Activated naive CD4-positive, alpha-beta T cell treated with anti-CD3 and anti-CD28 coated beads for 36 hours (primary cell): Measurements from ENCODE around the gene CEP57L1. TPM values are rescaled to one million over a fixed set of nuclear protein-coding genes. Genes with fewer than 3 reads are reported as not detected.

Experiments
- CTCF ChIA-PET: fragments of 350-600 bp; sonication (Branson Sonifier 250); formaldehyde crosslinking; loops from one replicate; lab custom pipeline; 2021; ENCODE audit warnings: antibody characterized with exemption; lab: Charles Lee
- DNase-seq: peaks from one replicate; pipeline ENCODE4 v3.0.0-alpha.2; 2020
- H3K27ac Mint-ChIP-seq: one replicate; pipeline ENCODE4 v1.8.0; 2021; ENCODE audit warnings: mild to moderate bottlenecking, mixed read lengths
- H3K27me3 Mint-ChIP-seq: one replicate; pipeline ENCODE4 v1.8.0; 2021; ENCODE audit warnings: low read depth, mixed read lengths
- H3K36me3 Mint-ChIP-seq: one replicate; pipeline ENCODE4 v1.8.0; 2021; ENCODE audit warnings: low read depth, mixed read lengths
- H3K4me1 Mint-ChIP-seq: one replicate; pipeline ENCODE4 v1.8.0; 2021; ENCODE audit warnings: low read depth, mixed read lengths
- H3K4me3 Mint-ChIP-seq: one replicate; pipeline ENCODE4 v1.8.0; 2021; ENCODE audit warnings: mild to moderate bottlenecking, moderate library complexity, mixed read lengths
- H3K9me3 Mint-ChIP-seq: one replicate; pipeline ENCODE4 v1.8.0; 2021; ENCODE audit warnings: mixed read lengths
- intact Hi-C: fragments of 100-400 bp; cut with micrococcal nuclease; formaldehyde crosslinking; loops from one replicate; pipeline ENCODE4 v1.15.1; 2023
- total RNA-seq, 2 experiments: library from RNA; stranded (reverse); gene quantifications; one replicate each; pipeline ENCODE4 v1.2.3, GENCODE V29; 2021

Gene CEP57L1
- total RNA-seq: 10 to 100 TPM; 33.3 to 33.5 TPM

DNA sequence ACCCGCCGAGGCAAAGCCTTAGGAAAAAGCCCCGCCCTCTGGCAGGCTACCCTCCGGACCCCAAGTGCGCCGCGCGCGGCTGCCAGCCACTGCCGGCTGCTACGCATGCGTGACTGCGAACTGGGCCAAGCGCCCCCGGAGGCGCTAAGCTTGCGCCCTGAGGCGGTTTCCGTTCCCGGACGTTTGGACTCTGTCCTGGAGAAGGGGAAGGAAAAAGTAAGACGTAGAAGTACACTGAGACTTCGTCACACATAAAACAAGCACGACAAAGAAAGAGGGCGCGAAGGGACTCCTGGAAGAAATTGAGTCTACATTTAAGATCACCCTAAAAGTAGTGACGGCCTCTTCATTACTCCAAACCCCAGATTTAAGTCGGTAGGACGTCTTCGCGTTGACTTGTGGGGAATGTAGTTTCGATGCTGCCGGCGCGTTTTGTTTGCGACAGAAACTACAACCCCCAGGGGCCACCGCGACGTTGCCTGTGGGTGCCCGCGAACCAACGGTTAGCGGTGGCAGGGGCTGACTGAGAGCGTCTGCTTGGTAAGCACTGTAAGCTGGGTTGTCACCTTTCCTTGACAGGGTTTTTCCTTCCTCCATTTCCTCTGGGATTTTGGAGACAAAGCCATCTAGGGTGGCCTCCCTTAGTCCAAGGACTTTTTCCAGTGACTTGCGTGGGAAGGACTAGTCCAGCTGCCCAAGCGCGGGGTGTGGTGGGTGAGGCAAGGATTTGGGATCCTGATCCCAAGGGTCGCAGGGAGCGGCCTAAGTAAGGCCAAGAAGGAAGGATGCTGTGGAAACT lies at the start of gene CEP57L1:
CEP57L1 (plus strand) TSS at position 472 of the 799 bp plus-strand sequence. CDS start 49,715 bp downstream, outside the sequence.
- CTCF ChIA-PET: no interaction called here
- Mint-ChIP-seq H3K27ac (peak within 1 kb of the TSS; percentile 95), H3K36me3 (peaks cover 8% of the 10 kb centered on the region), H3K9me3 (no peaks in the 10 kb centered on the region), H3K4me3 (peak within 1 kb of the TSS; percentile 84), H3K4me1 (peaks cover 38% of the 10 kb centered on the region), H3K27me3 (no peaks in the 10 kb centered on the region)
- intact Hi-C loops: loop anchor here (1.0 to 10.0 kb wide), 14 partner anchors 87 to 1722 kb away; partner anchors contain the start of genes AFG1L, AK9, ARMC2 and CD164
- peak; percentile 97 for DNase-seq

- Mint-ChIP-seq H3K36me3 (peaks cover 2% of the 10 kb centered on the region), H3K4me3 (no peak overlapping the region), H3K9me3 (no peaks in the 10 kb centered on the region), H3K27ac (peak overlapping the region; percentile 17), H3K27me3 (no peaks in the 10 kb centered on the region), H3K4me1 (peaks cover 21% of the 10 kb centered on the region)
- intact Hi-C loops: no loop called here
- no peak for DNase-seq
- CTCF ChIA-PET: interaction anchor here (0.6 kb wide), 1 partner anchor 238 kb away, joined by 3 read pairs; no protein-coding TSS in a partner anchor
Observed at GRCh38 chr6:109048176-109048575, 47.1 kb upstream of the CEP57L1 start.

DNA sequence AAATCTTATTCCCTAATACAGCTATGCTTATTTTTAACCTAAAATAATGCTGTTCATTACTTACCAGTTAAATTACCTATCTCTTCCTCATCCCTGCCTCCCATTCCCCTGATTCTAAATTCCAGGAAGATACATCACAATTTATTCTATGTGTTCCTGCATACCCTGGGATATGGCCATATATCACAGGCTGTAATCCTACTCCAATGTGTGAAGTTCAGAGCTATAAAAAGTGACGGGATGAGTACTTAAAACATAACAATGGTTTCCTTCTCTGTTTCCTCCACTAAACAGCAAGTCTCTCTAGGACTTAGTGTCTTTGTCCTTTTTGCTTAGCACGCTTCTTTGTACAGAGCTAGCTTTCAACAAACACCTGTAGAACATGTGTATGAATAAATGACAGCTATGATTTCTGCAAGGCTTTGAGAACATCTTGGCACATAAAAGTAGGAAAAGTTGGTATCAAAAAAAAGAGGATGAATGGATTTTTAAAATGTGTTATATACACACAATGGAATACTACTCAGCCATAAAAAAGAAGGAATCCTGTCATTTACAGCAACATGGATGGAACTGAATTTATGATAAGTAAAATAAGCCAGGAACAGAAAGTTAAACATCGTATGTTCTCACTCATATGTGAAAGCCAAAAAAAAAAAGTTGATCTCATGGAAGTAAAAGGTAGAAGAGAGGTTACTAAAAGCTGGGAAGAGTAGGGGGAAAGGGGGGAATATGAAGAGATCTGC lies 46.5 kb upstream of the CEP57L1 start:
- peaks cover 23% of the 10 kb centered on the region for H3K4me1 Mint-ChIP-seq
- H3K27ac Mint-ChIP-seq: no peak overlapping the region
- H3K9me3 Mint-ChIP-seq: no peaks in the 10 kb centered on the region
- no peak overlapping the region for H3K4me3 Mint-ChIP-seq
- CTCF ChIA-PET: interaction anchor here (0.6 to 1.4 kb wide), 3 partner anchors 85 to 238 kb away, joined by 3 to 4 read pairs (median 4); no protein-coding TSS in a partner anchor
- H3K36me3 Mint-ChIP-seq: peaks cover 2% of the 10 kb centered on the region
- H3K27me3 Mint-ChIP-seq: no peaks in the 10 kb centered on the region
- no peak for DNase-seq
- intact Hi-C loops: no loop called here

DNA sequence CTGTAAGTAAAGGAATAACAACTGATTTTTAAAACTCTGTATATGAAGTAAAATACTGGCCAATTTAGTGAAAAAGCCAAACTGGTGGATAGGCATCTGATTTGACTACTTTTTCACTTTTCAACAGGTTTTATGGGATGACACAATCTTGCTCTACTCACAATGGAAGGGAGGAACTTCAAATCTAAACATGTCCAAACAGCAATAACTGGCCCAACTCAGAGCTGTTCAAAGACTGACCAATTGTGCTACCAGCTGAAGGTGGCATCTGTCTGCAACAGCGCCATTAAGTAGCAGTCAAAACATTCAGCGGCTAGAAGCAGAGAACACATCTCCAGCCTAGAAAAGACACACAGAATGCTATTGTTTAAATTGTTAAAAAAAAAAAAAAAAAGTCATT lies 45.3 kb upstream of the CEP57L1 start:
- H3K4me3 Mint-ChIP-seq: no peak overlapping the region
- CTCF ChIA-PET: interaction anchor here (0.5 to 1.4 kb wide), 5 partner anchors 21 to 327 kb away, joined by 3 to 5 read pairs (median 4); no protein-coding TSS in a partner anchor
- H3K27me3 Mint-ChIP-seq: no peaks in the 10 kb centered on the region
- H3K36me3 Mint-ChIP-seq: peaks cover 2% of the 10 kb centered on the region
- peaks cover 23% of the 10 kb centered on the region for H3K4me1 Mint-ChIP-seq
- no peaks in the 10 kb centered on the region for H3K9me3 Mint-ChIP-seq
- DNase-seq: no peak
- intact Hi-C loops: no loop called here
- no peak overlapping the region for H3K27ac Mint-ChIP-seq

DNA sequence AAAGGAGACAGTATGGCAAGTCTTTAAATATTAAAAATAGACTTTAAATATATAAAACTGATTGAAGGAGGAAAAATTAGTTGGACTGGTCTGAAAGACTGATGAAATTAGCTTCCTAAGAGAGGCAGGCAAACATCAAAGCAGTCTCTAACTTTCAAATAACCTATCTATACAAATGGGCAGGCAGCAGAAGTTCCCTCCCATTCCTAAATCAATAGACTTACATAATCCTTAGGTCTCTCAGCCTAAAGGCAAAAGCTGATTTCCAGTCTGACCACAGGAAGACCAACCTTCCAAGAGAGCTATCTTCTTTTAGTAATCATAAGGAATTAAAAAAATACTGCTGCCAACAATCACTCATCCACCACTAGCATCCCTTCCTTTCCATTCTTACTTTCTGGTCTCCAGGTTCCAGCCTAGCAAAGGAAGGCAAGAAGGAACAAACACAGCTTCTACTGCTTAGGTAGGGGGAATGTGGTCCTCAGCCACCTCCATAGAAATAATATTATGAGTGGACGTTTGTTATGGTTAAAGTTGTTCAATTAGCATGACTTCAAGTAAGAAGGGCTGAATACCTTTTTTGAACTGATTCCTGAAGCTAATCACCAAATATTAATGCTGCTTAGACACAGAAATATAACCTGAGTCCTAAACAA lies 44.7 kb upstream of the CEP57L1 start:
- CTCF ChIA-PET: interaction anchor here (0.5 to 1.6 kb wide), 5 partner anchors 21 to 327 kb away, joined by 3 to 5 read pairs (median 3); no protein-coding TSS in a partner anchor

DNA sequence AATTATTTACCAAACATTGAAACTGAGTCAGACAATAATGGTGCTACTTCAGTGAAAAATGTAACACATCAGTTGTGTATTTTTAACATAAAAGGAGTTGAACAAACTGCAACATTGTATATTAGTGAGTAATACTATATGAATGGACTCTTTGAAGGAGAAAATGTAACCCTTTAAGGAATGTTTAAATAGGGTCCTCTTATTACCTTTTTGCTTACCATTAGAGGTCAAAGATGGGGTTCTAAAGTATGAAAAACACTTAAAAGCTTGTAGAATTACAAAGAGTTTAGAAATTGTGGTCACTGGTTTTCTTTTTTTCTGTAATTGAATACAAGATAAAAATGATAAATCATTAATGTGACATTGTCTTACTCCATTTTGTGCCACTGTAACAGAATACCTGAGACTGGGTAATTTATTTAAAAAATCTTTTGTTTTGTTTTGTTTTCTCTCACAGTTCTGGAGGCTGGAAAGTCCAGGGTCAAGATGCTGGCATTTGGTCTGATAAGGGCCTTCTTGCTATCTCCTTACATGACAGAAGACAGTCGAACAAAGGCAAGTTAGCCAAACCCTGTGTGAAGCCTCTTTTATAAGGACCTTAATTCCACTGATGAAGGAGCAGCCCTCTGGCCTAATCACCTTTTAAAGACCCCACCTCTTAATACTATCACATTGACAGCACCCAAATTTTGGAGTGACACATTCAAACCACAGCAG lies 43.8 kb upstream of the CEP57L1 start:
- H3K27me3 Mint-ChIP-seq: no peaks in the 10 kb centered on the region
- CTCF ChIA-PET: interaction anchor here (0.6 to 1.6 kb wide), 3 partner anchors 41 to 234 kb away, joined by 3 read pairs; no protein-coding TSS in a partner anchor
- no peak overlapping the region for H3K27ac Mint-ChIP-seq
- intact Hi-C loops: no loop called here
- H3K4me1 Mint-ChIP-seq: peaks cover 24% of the 10 kb centered on the region
- H3K36me3 Mint-ChIP-seq: peaks cover 2% of the 10 kb centered on the region
- DNase-seq: no peak
- H3K9me3 Mint-ChIP-seq: no peaks in the 10 kb centered on the region
- H3K4me3 Mint-ChIP-seq: no peak overlapping the region

More for the DNA sequence above, 44.7 kb upstream of the CEP57L1 start:
- Mint-ChIP-seq H3K4me3 (no peak overlapping the region), H3K4me1 (peaks cover 23% of the 10 kb centered on the region), H3K36me3 (peaks cover 2% of the 10 kb centered on the region), H3K27me3 (no peaks in the 10 kb centered on the region), H3K9me3 (no peaks in the 10 kb centered on the region), H3K27ac (no peak overlapping the region)
- DNase-seq: no peak
- intact Hi-C loops: no loop called here

GRCh38 chr6:109052018-109052651 lies 43.2 kb upstream of the CEP57L1 start:
- intact Hi-C loops: no loop called here

GRCh38 chr6:109052852-109053251 lies 42.5 kb upstream of the CEP57L1 start:
- no peak overlapping the region for H3K27ac Mint-ChIP-seq
- no peaks in the 10 kb centered on the region for H3K27me3 Mint-ChIP-seq
- intact Hi-C loops: no loop called here
- H3K9me3 Mint-ChIP-seq: no peaks in the 10 kb centered on the region
- DNase-seq: no peak
- H3K4me1 Mint-ChIP-seq: peaks cover 24% of the 10 kb centered on the region
- H3K4me3 Mint-ChIP-seq: no peak overlapping the region
- CTCF ChIA-PET: no interaction called here
- peaks cover 2% of the 10 kb centered on the region for H3K36me3 Mint-ChIP-seq

More at GRCh38 chr6:109052018-109052651, 43.2 kb upstream of the CEP57L1 start:
- Mint-ChIP-seq H3K4me1 (peaks cover 24% of the 10 kb centered on the region), H3K4me3 (no peak overlapping the region), H3K27me3 (no peaks in the 10 kb centered on the region), H3K36me3 (peaks cover 2% of the 10 kb centered on the region), H3K27ac (no peak overlapping the region), H3K9me3 (no peaks in the 10 kb centered on the region)
- CTCF ChIA-PET: interaction anchor here (0.6 to 1.6 kb wide), 2 partner anchors 42 to 126 kb away, joined by 3 read pairs; no protein-coding TSS in a partner anchor
- no peak for DNase-seq

GRCh38 chr6:109053336-109053735 lies 42.0 kb upstream of the CEP57L1 start:
- Mint-ChIP-seq H3K36me3 (peaks cover 2% of the 10 kb centered on the region), H3K4me3 (no peak overlapping the region), H3K9me3 (no peaks in the 10 kb centered on the region), H3K27me3 (no peaks in the 10 kb centered on the region), H3K4me1 (peaks cover 21% of the 10 kb centered on the region), H3K27ac (no peak overlapping the region)
- CTCF ChIA-PET: no interaction called here
- intact Hi-C loops: no loop called here
- no peak for DNase-seq

DNA sequence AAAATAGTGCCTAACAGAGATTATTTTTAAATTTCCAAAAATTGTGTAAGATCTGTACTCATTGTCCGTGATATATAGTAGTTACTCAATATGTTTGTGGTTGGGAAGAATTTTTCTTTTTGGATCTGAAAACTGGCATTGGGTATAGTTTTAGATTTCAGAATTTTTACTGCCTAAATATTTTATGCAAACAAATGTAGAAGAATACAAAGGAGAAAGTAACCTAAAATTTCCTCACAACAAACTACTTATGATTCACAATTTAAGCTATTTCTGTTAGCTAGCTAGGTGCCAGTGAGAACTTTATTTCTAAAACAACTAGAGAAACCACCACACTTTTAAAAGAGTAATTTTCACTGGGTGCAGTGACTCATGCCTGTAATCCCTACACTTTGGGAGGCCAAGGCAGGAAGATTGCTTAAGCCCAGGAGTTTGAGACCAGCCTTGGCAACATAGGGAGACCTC lies 39.5 kb upstream of the CEP57L1 start:
- H3K4me1 Mint-ChIP-seq: peaks cover 29% of the 10 kb centered on the region
- no peak overlapping the region for H3K4me3 Mint-ChIP-seq
- no peak overlapping the region for H3K27ac Mint-ChIP-seq
- no peaks in the 10 kb centered on the region for H3K36me3 Mint-ChIP-seq
- DNase-seq: no peak
- intact Hi-C loops: loop anchor here (5.0 kb wide), 1 partner anchor 114 kb away; no protein-coding TSS in a partner anchor
- H3K9me3 Mint-ChIP-seq: no peaks in the 10 kb centered on the region
- CTCF ChIA-PET: interaction anchor here (1.8 kb wide), 1 partner anchor 17 kb away, joined by 4 read pairs; no protein-coding TSS in a partner anchor
- no peaks in the 10 kb centered on the region for H3K27me3 Mint-ChIP-seq

- H3K4me1 Mint-ChIP-seq: peaks cover 27% of the 10 kb centered on the region
- H3K36me3 Mint-ChIP-seq: no peaks in the 10 kb centered on the region
- intact Hi-C loops: loop anchor here (5.0 kb wide), 1 partner anchor 114 kb away; no protein-coding TSS in a partner anchor
- CTCF ChIA-PET: interaction anchor here (0.6 to 1.0 kb wide), 2 partner anchors 15 to 42 kb away, joined by 3 read pairs; no protein-coding TSS in a partner anchor
- H3K4me3 Mint-ChIP-seq: no peak overlapping the region
- H3K27ac Mint-ChIP-seq: no peak overlapping the region
- H3K9me3 Mint-ChIP-seq: no peaks in the 10 kb centered on the region
- no peak for DNase-seq
- H3K27me3 Mint-ChIP-seq: no peaks in the 10 kb centered on the region
Observed at GRCh38 chr6:109056661-109057060, 38.6 kb upstream of the CEP57L1 start.
